Measurements from ENCODE around the gene TCF3.

GRCh38 chr19:1644070-1644469, 8.3 kb downstream of the TCF3 start:
- TF ChIP-seq, protein P1, sequence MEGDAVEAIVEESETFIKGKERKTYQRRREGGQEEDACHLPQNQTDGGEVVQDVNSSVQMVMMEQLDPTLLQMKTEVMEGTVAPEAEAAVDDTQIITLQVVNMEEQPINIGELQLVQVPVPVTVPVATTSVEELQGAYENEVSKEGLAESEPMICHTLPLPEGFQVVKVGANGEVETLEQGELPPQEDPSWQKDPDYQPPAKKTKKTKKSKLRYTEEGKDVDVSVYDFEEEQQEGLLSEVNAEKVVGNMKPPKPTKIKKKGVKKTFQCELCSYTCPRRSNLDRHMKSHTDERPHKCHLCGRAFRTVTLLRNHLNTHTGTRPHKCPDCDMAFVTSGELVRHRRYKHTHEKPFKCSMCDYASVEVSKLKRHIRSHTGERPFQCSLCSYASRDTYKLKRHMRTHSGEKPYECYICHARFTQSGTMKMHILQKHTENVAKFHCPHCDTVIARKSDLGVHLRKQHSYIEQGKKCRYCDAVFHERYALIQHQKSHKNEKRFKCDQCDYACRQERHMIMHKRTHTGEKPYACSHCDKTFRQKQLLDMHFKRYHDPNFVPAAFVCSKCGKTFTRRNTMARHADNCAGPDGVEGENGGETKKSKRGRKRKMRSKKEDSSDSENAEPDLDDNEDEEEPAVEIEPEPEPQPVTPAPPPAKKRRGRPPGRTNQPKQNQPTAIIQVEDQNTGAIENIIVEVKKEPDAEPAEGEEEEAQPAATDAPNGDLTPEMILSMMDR (IDR thresholded peaks at IDR 0.05): no peak
- no peak for TF ChIP-seq ZFX (IDR thresholded peaks at IDR 0.05; ENCODE audit: borderline replicate concordance)

All from 22Rv1 (cell line).